CD4-positive, CD25-positive, alpha-beta regulatory T cell (primary cell): ENCODE data around the gene ARHGAP31. TPM values are rescaled to one million over a fixed set of nuclear protein-coding genes. Genes with fewer than 3 reads are reported as not detected.

Source experiments
- polyA plus RNA-seq, 4 donors: library from polyadenylated mRNA; unstranded; fragments of 300-500 nt; fragmentation: Illumina TruSeq; gene quantifications; one replicate each; pipeline ENCODE4 v1.2.3, GENCODE V29; 2021
- total RNA-seq: library from RNA; stranded (reverse); gene quantifications from one replicate; pipeline ENCODE4 v1.2.3, GENCODE V29; 2022

The ARHGAP31 gene
- total and polyA plus RNA-seq, 5 donors from 2014 or later = 2.6 to 13.6 (median 4.8) TPM

Other genes starting within 250 kb of the ARHGAP31 start
- gene TEX55, start 148.2 kb upstream of the ARHGAP31 start, total RNA-seq = not detected
- gene TEX55, start 148.2 kb upstream of the ARHGAP31 start, polyA plus RNA-seq = not detected
- gene UPK1B, start 120.8 kb upstream of the ARHGAP31 start, total RNA-seq = not detected
- not detected for gene UPK1B, start 120.8 kb upstream of the ARHGAP31 start, polyA plus RNA-seq
- 13.1 TPM for gene B4GALT4, start 53.5 kb upstream of the ARHGAP31 start, total RNA-seq
- 1 to 10 TPM; 6.4 to 8.0 (median 7.3) TPM for gene B4GALT4, start 53.5 kb upstream of the ARHGAP31 start, polyA plus RNA-seq
- gene TMEM39A, start 169.2 kb downstream of the ARHGAP31 start, total RNA-seq = 49.7 TPM
- gene TMEM39A, start 169.2 kb downstream of the ARHGAP31 start, polyA plus RNA-seq = 10 to 100 TPM in 3 of 4 donors, 1 to 10 TPM in 1; 8.5 to 18.0 (median 11.6) TPM
- 31.4 TPM for gene POGLUT1, start 174.6 kb downstream of the ARHGAP31 start, total RNA-seq
- gene POGLUT1, start 174.6 kb downstream of the ARHGAP31 start, polyA plus RNA-seq = 10 to 100 TPM; 31.9 to 43.2 (median 36.5) TPM
- 42.1 TPM for gene TIMMDC1, start 204.2 kb downstream of the ARHGAP31 start, total RNA-seq
- 10 to 100 TPM; 65.1 to 88.8 (median 70.4) TPM for gene TIMMDC1, start 204.2 kb downstream of the ARHGAP31 start, polyA plus RNA-seq